ENCODE data around the gene CLEC17A. TPM values are rescaled to one million over a fixed set of nuclear protein-coding genes. Genes with fewer than 3 reads are reported as not detected.

The CLEC17A gene
- total and polyA plus RNA-seq, 2 of the 13 experiments (the other 11 are each of a cell fraction or from before 2014, with no cell fraction given), result not detected

DNA sequence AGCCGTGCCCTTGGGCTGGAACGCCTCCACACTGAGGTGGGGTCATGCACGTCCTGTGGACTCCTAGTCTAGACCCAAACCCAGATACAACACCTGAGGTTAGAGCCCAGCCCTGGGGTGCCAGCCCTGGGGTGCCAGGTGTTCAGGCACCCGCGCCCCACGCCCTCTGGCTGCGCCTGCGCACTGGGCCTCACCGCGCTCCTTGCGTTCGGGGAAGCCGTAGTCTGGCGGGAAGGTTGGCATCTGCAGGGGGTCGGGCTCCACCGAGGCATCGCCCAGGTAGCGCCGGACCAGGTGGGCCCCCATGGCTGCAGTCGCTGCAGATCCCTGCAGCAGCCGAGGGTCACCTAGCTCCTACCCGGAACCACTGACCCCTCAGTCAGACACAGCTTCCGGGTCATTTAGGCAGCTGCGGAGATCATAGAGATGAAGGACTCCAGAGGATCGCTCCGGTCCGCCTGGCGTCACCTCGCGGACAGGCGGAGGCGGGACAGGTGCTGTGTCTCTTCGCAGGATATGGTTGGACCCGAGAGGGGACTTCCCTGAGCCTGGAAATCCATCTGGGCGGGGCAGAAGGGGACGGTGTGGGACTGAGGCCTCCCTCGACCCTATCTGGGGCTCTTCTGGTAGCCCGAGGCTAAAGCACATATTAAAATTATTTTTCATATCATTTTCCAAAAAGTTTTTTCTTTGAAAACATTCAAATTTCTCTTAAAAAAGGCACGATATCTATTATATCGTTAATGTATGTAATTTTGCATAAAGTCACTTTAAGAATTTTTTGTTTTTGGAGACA is 11.0 kb upstream of the CLEC17A start, which contains the start of gene NDUFB7 (continued):
- TF ChIP-seq, protein P1, sequence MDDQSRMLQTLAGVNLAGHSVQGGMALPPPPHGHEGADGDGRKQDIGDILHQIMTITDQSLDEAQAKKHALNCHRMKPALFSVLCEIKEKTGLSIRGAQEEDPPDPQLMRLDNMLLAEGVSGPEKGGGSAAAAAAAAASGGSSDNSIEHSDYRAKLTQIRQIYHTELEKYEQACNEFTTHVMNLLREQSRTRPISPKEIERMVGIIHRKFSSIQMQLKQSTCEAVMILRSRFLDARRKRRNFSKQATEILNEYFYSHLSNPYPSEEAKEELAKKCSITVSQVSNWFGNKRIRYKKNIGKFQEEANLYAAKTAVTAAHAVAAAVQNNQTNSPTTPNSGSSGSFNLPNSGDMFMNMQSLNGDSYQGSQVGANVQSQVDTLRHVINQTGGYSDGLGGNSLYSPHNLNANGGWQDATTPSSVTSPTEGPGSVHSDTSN (CRISPR knock-in tag; IDR thresholded peaks at IDR 0.05; ENCODE audit: borderline replicate concordance), result 0 out of 2 replicates have a peak, but pooled peaks have one; percentile 30
- TF ChIP-seq KDM4B (CRISPR knock-in tag; IDR thresholded peaks at IDR 0.05) (peak; percentile 94), LCORL (IDR thresholded peaks at IDR 0.05) (no peak), LCORL (CRISPR knock-in tag; IDR thresholded peaks at IDR 0.05) (peak; percentile 84; the same call in 1 of the 2 replicates), TAF15 (IDR thresholded peaks at IDR 0.05; ENCODE audit: low read depth, low read length, poor library complexity, severe bottlenecking) (no peak), CENPX (CRISPR knock-in tag; IDR thresholded peaks at IDR 0.05) (no peak), MTF1 (CRISPR knock-in tag; IDR thresholded peaks at IDR 0.05) (no peak), ZNF883 (CRISPR knock-in tag; IDR thresholded peaks at IDR 0.05; ENCODE audit: not compliant biosample characterization) (peak; percentile 94), JUNB (CRISPR knock-in tag; IDR thresholded peaks at IDR 0.05; ENCODE audit: borderline replicate concordance) (no peak), ZNF775 (CRISPR knock-in tag; IDR thresholded peaks at IDR 0.05; ENCODE audit: borderline replicate concordance) (0 out of 2 replicates have a peak, but pooled peaks have one; percentile 20), HOXD1 (CRISPR knock-in tag; IDR thresholded peaks at IDR 0.05) (no peak), NBN (conservative IDR thresholded peaks at IDR 0.05) (no peak), ISX (CRISPR knock-in tag; conservative IDR thresholded peaks at IDR 0.05) (no peak), BRD4 (CRISPR knock-in tag; IDR thresholded peaks at IDR 0.05) (no peak)
- TF ChIP-seq, protein P2, sequence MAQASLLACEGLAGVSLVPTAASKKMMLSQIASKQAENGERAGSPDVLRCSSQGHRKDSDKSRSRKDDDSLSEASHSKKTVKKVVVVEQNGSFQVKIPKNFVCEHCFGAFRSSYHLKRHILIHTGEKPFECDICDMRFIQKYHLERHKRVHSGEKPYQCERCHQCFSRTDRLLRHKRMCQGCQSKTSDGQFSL (CRISPR knock-in tag; IDR thresholded peaks at IDR 0.05), result peak; percentile 63; the same call in 1 of the 2 replicates
- TF ChIP-seq, protein P3, sequence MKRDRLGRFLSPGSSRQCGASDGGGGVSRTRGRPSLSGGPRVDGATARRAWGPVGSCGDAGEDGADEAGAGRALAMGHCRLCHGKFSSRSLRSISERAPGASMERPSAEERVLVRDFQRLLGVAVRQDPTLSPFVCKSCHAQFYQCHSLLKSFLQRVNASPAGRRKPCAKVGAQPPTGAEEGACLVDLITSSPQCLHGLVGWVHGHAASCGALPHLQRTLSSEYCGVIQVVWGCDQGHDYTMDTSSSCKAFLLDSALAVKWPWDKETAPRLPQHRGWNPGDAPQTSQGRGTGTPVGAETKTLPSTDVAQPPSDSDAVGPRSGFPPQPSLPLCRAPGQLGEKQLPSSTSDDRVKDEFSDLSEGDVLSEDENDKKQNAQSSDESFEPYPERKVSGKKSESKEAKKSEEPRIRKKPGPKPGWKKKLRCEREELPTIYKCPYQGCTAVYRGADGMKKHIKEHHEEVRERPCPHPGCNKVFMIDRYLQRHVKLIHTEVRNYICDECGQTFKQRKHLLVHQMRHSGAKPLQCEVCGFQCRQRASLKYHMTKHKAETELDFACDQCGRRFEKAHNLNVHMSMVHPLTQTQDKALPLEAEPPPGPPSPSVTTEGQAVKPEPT (CRISPR knock-in tag; IDR thresholded peaks at IDR 0.05; ENCODE audit: low read depth), result no peak
- TF ChIP-seq, protein P4, sequence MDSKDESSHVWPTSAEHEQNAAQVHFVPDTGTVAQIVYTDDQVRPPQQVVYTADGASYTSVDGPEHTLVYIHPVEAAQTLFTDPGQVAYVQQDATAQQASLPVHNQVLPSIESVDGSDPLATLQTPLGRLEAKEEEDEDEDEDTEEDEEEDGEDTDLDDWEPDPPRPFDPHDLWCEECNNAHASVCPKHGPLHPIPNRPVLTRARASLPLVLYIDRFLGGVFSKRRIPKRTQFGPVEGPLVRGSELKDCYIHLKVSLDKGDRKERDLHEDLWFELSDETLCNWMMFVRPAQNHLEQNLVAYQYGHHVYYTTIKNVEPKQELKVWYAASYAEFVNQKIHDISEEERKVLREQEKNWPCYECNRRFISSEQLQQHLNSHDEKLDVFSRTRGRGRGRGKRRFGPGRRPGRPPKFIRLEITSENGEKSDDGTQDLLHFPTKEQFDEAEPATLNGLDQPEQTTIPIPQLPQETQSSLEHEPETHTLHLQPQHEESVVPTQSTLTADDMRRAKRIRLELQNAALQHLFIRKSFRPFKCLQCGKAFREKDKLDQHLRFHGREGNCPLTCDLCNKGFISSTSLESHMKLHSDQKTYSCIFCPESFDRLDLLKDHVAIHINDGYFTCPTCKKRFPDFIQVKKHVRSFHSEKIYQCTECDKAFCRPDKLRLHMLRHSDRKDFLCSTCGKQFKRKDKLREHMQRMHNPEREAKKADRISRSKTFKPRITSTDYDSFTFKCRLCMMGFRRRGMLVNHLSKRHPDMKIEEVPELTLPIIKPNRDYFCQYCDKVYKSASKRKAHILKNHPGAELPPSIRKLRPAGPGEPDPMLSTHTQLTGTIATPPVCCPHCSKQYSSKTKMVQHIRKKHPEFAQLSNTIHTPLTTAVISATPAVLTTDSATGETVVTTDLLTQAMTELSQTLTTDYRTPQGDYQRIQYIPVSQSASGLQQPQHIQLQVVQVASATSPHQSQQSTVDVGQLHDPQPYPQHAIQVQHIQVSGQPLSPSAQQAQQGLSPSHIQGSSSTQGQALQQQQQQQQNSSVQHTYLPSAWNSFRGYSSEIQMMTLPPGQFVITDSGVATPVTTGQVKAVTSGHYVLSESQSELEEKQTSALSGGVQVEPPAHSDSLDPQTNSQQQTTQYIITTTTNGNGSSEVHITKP (CRISPR knock-in tag; IDR thresholded peaks at IDR 0.05; ENCODE audit: low read depth), result peak; percentile 82
- TF ChIP-seq, protein P5, sequence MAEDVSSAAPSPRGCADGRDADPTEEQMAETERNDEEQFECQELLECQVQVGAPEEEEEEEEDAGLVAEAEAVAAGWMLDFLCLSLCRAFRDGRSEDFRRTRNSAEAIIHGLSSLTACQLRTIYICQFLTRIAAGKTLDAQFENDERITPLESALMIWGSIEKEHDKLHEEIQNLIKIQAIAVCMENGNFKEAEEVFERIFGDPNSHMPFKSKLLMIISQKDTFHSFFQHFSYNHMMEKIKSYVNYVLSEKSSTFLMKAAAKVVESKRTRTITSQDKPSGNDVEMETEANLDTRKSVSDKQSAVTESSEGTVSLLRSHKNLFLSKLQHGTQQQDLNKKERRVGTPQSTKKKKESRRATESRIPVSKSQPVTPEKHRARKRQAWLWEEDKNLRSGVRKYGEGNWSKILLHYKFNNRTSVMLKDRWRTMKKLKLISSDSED (CRISPR knock-in tag; IDR thresholded peaks at IDR 0.05), result no peak
- TF ChIP-seq, protein P6, sequence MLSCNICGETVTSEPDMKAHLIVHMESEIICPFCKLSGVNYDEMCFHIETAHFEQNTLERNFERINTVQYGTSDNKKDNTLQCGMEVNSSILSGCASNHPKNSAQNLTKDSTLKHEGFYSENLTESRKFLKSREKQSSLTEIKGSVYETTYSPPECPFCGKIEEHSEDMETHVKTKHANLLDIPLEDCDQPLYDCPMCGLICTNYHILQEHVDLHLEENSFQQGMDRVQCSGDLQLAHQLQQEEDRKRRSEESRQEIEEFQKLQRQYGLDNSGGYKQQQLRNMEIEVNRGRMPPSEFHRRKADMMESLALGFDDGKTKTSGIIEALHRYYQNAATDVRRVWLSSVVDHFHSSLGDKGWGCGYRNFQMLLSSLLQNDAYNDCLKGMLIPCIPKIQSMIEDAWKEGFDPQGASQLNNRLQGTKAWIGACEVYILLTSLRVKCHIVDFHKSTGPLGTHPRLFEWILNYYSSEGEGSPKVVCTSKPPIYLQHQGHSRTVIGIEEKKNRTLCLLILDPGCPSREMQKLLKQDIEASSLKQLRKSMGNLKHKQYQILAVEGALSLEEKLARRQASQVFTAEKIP (CRISPR knock-in tag; IDR thresholded peaks at IDR 0.05; ENCODE audit: borderline replicate concordance), result no peak
